Central memory CD8-positive, alpha-beta T cell (primary cell): Measurements from ENCODE around the gene ARMC6.

ENCODE experiments used
- ATAC-seq: fragments of 150-1000 bp; cut with Tn5 transposase; replicated peaks from 2 replicates; pipeline ENCODE4 v1.10.0; 2022; ENCODE audit warnings: mild to moderate bottlenecking, moderate FRiP score, moderate number of reproducible peaks; ENCODE audit not compliant: poor library complexity, severe bottlenecking; ENCODE audit errors: extremely low read depth
- DNase-seq, 2 donors: peaks; one replicate each; pipeline ENCODE4 v3.0.0; 2021; ENCODE audit warnings: low spot score in 2 of 2
- H3K27ac Mint-ChIP-seq: one replicate; pipeline ENCODE4 v1.8.0; 2022; ENCODE audit warnings: low read depth, mild to moderate bottlenecking, moderate library complexity, mixed read lengths
- H3K27me3 Mint-ChIP-seq: one replicate; pipeline ENCODE4 v1.8.0; 2022; ENCODE audit warnings: mixed read lengths
- H3K36me3 Mint-ChIP-seq: one replicate; pipeline ENCODE4 v1.8.0; 2022; ENCODE audit warnings: mild to moderate bottlenecking, moderate library complexity, mixed read lengths; ENCODE audit not compliant: insufficient read depth
- H3K4me1 Mint-ChIP-seq: one replicate; pipeline ENCODE4 v1.8.0; 2022; ENCODE audit warnings: mixed read lengths
- H3K4me3 Mint-ChIP-seq: one replicate; pipeline ENCODE4 v1.8.0; 2022; ENCODE audit warnings: mild to moderate bottlenecking, moderate library complexity, mixed read lengths
- H3K9me3 Mint-ChIP-seq: one replicate; pipeline ENCODE4 v1.8.0; 2022; ENCODE audit warnings: mixed read lengths

ARMC6 gene

GRCh38 chr19:19033426-19034203 is at the start of gene ARMC6, which contains the start of gene SUGP2:
TSS of gene ARMC6 (plus strand) at chr19:19033603. CDS start at chr19:19034210, 607 bp downstream.
TSS of gene SUGP2 (minus strand) at chr19:19033517. CDS start at chr19:19031071, 2,446 bp downstream.
- no peaks in the 10 kb centered on the region for H3K27me3 Mint-ChIP-seq
- peak; percentile 81 for ATAC-seq
- peak within 1 kb of the TSS; percentile 90 for H3K27ac Mint-ChIP-seq
- DNase-seq, result peak; percentile 83 to 86
- H3K36me3 Mint-ChIP-seq, result peaks cover 26% of the 10 kb centered on the region
- peaks cover 16% of the 10 kb centered on the region for H3K4me1 Mint-ChIP-seq
- peak within 1 kb of the TSS; percentile 91 for H3K4me3 Mint-ChIP-seq
- no peaks in the 10 kb centered on the region for H3K9me3 Mint-ChIP-seq

- Mint-ChIP-seq H3K27ac (no peak overlapping the region), H3K4me3 (no peak overlapping the region), H3K36me3 (peaks cover 2% of the 10 kb centered on the region), H3K9me3 (no peaks in the 10 kb centered on the region), H3K4me1 (no peaks in the 10 kb centered on the region), H3K27me3 (peaks cover 33% of the 10 kb centered on the region)
- no peak for DNase-seq
- no peak for ATAC-seq
Measured at GRCh38 chr19:18984251-18984650, 49.2 kb upstream of the ARMC6 start.

GRCh38 chr19:18985257-18985656 is 48.1 kb upstream of the ARMC6 start:
- H3K4me1 Mint-ChIP-seq, result no peaks in the 10 kb centered on the region
- peaks cover 29% of the 10 kb centered on the region for H3K27me3 Mint-ChIP-seq
- ATAC-seq (no peak), DNase-seq (no peak)
- H3K27ac Mint-ChIP-seq, result no peak overlapping the region
- H3K36me3 Mint-ChIP-seq, result peaks cover 2% of the 10 kb centered on the region
- H3K9me3 Mint-ChIP-seq, result no peaks in the 10 kb centered on the region
- no peak overlapping the region for H3K4me3 Mint-ChIP-seq

- peaks cover 7% of the 10 kb centered on the region for H3K27me3 Mint-ChIP-seq
- H3K27ac Mint-ChIP-seq, result no peak overlapping the region
- H3K4me1 Mint-ChIP-seq, result no peaks in the 10 kb centered on the region
- peaks cover 6% of the 10 kb centered on the region for H3K36me3 Mint-ChIP-seq
- no peaks in the 10 kb centered on the region for H3K9me3 Mint-ChIP-seq
- ATAC-seq (no peak), DNase-seq (no peak)
- no peak overlapping the region for H3K4me3 Mint-ChIP-seq
Measured at GRCh38 chr19:18987456-18987855, 45.9 kb upstream of the ARMC6 start.

GRCh38 chr19:18989316-18989715 is 44.1 kb upstream of the ARMC6 start:
- H3K9me3 Mint-ChIP-seq, result no peaks in the 10 kb centered on the region
- no peaks in the 10 kb centered on the region for H3K4me1 Mint-ChIP-seq
- no peak overlapping the region for H3K27ac Mint-ChIP-seq
- H3K36me3 Mint-ChIP-seq, result peaks cover 23% of the 10 kb centered on the region
- H3K4me3 Mint-ChIP-seq, result no peak overlapping the region
- DNase-seq, result no peak
- no peaks in the 10 kb centered on the region for H3K27me3 Mint-ChIP-seq
- no peak for ATAC-seq

GRCh38 chr19:18990128-18990708 is 43.2 kb upstream of the ARMC6 start:
- no peaks in the 10 kb centered on the region for H3K4me1 Mint-ChIP-seq
- H3K36me3 Mint-ChIP-seq, result peaks cover 26% of the 10 kb centered on the region
- no peak overlapping the region for H3K27ac Mint-ChIP-seq
- H3K27me3 Mint-ChIP-seq, result no peaks in the 10 kb centered on the region
- no peak overlapping the region for H3K4me3 Mint-ChIP-seq
- H3K9me3 Mint-ChIP-seq, result no peaks in the 10 kb centered on the region
- ATAC-seq, result no peak
- DNase-seq, result no peak

GRCh38 chr19:18991006-18991405 is 42.4 kb upstream of the ARMC6 start:
- Mint-ChIP-seq H3K27ac (no peak overlapping the region), H3K9me3 (no peaks in the 10 kb centered on the region), H3K4me3 (no peak overlapping the region), H3K27me3 (no peaks in the 10 kb centered on the region), H3K4me1 (no peaks in the 10 kb centered on the region), H3K36me3 (peaks cover 29% of the 10 kb centered on the region)
- DNase-seq, result no peak
- no peak for ATAC-seq

- H3K36me3 Mint-ChIP-seq, result peaks cover 30% of the 10 kb centered on the region
- no peaks in the 10 kb centered on the region for H3K4me1 Mint-ChIP-seq
- H3K27ac Mint-ChIP-seq, result no peak overlapping the region
- H3K9me3 Mint-ChIP-seq, result no peaks in the 10 kb centered on the region
- H3K27me3 Mint-ChIP-seq, result no peaks in the 10 kb centered on the region
- no peak for DNase-seq
- no peak for ATAC-seq
- H3K4me3 Mint-ChIP-seq, result no peak overlapping the region
Measured at GRCh38 chr19:18991468-18991867, 41.9 kb upstream of the ARMC6 start.

- DNase-seq (no peak), ATAC-seq (no peak)
- no peaks in the 10 kb centered on the region for H3K27me3 Mint-ChIP-seq
- H3K9me3 Mint-ChIP-seq, result no peaks in the 10 kb centered on the region
- no peak overlapping the region for H3K4me3 Mint-ChIP-seq
- H3K27ac Mint-ChIP-seq, result no peak overlapping the region
- peaks cover 30% of the 10 kb centered on the region for H3K36me3 Mint-ChIP-seq
- no peaks in the 10 kb centered on the region for H3K4me1 Mint-ChIP-seq
Measured at GRCh38 chr19:18992696-18993095, 40.7 kb upstream of the ARMC6 start.

GRCh38 chr19:18993115-18993514 is 40.3 kb upstream of the ARMC6 start:
- DNase-seq (no peak), ATAC-seq (no peak)
- Mint-ChIP-seq H3K36me3 (peaks cover 31% of the 10 kb centered on the region), H3K27me3 (no peaks in the 10 kb centered on the region), H3K4me3 (no peak overlapping the region), H3K9me3 (no peaks in the 10 kb centered on the region), H3K27ac (peak overlapping the region; percentile 83), H3K4me1 (no peaks in the 10 kb centered on the region)

GRCh38 chr19:18995804-18996241 is 37.6 kb upstream of the ARMC6 start:
- Mint-ChIP-seq H3K27me3 (no peaks in the 10 kb centered on the region), H3K9me3 (no peaks in the 10 kb centered on the region), H3K36me3 (peaks cover 38% of the 10 kb centered on the region), H3K4me3 (no peak overlapping the region), H3K27ac (no peak overlapping the region), H3K4me1 (peaks cover 23% of the 10 kb centered on the region)
- DNase-seq (no peak), ATAC-seq (no peak)

- Mint-ChIP-seq H3K27me3 (no peaks in the 10 kb centered on the region), H3K27ac (no peak overlapping the region), H3K36me3 (peaks cover 42% of the 10 kb centered on the region), H3K4me3 (no peak overlapping the region), H3K9me3 (no peaks in the 10 kb centered on the region), H3K4me1 (peaks cover 23% of the 10 kb centered on the region)
- DNase-seq (no peak), ATAC-seq (no peak)
Measured at GRCh38 chr19:18996351-18996750, 37.1 kb upstream of the ARMC6 start.

- Mint-ChIP-seq H3K27ac (no peak overlapping the region), H3K36me3 (peaks cover 47% of the 10 kb centered on the region), H3K9me3 (no peaks in the 10 kb centered on the region), H3K27me3 (no peaks in the 10 kb centered on the region), H3K4me1 (peaks cover 23% of the 10 kb centered on the region), H3K4me3 (no peak overlapping the region)
- no peak for ATAC-seq
- DNase-seq, result no peak
Measured at GRCh38 chr19:18996796-18997394, 36.5 kb upstream of the ARMC6 start.
